ENCODE data around the gene COL4A6.

DNA sequence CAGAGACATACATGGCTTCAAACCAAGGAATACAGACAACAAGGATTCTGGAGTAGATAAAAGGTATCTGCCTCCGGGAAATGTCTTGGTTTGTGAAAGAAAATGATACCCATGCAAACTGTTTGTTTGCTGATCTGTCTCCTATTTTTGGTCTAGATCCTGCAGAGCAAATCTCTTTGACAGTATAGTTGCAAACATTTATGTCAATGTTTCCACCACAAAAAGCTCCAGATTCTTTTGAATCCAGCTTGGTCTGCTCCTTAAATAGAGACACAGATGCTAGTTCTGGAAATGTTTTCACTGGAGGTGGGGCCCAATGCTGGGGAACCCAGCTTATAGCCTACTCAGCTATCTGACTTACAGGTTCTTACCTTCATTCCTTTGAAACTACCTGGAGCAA is 226.9 kb downstream of the COL4A6 start:
- TF ChIP-seq, protein P1, sequence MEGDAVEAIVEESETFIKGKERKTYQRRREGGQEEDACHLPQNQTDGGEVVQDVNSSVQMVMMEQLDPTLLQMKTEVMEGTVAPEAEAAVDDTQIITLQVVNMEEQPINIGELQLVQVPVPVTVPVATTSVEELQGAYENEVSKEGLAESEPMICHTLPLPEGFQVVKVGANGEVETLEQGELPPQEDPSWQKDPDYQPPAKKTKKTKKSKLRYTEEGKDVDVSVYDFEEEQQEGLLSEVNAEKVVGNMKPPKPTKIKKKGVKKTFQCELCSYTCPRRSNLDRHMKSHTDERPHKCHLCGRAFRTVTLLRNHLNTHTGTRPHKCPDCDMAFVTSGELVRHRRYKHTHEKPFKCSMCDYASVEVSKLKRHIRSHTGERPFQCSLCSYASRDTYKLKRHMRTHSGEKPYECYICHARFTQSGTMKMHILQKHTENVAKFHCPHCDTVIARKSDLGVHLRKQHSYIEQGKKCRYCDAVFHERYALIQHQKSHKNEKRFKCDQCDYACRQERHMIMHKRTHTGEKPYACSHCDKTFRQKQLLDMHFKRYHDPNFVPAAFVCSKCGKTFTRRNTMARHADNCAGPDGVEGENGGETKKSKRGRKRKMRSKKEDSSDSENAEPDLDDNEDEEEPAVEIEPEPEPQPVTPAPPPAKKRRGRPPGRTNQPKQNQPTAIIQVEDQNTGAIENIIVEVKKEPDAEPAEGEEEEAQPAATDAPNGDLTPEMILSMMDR (IDR thresholded peaks at IDR 0.05; ENCODE audit: low read depth, low read length, poor library complexity, severe bottlenecking) = no peak
- TF ChIP-seq EZH2phosphoT487 (IDR thresholded peaks at IDR 0.05; ENCODE audit: borderline replicate concordance, low read length) = no peak

Data from DOHH2 (cell line).